HG02623 (cell line): ENCODE results near the gene BORCS8.
"Not testable (repeated sequence)": the region's sequence is repeated elsewhere in the genome, so short reads cannot be mapped to it uniquely, and the experiment has no call there.

Source experiments
- ATAC-seq: cut with Tn5 transposase; IDR thresholded peaks from one replicate; pipeline ENCODE4 v1.9.1; 2021; ENCODE audit warnings: moderate library complexity; ENCODE audit not compliant: unreplicated experiment

The BORCS8 gene

GRCh38 chr19:19192078-19192882, at the start of gene BORCS8, which contains the start of gene RFXANK:
TSS of gene BORCS8 (minus strand) at chr19:19192152. CDS start at chr19:19192117, 35 bp downstream.
TSS of gene RFXANK (plus strand) at chr19:19192258. CDS start at chr19:19193947, 1,689 bp downstream.
- ATAC-seq, result peak; percentile 83

GRCh38 chr19:19240476-19240875, 48.5 kb upstream of the BORCS8 start:
- ATAC-seq, result no peak

- ATAC-seq, result no peak
These were observed 47.7 kb upstream of the BORCS8 start for GRCh38 chr19:19239675-19240074.

- no peak for ATAC-seq
These were observed 46.4 kb upstream of the BORCS8 start for GRCh38 chr19:19238126-19238894.

GRCh38 chr19:19236173-19236572, 44.2 kb upstream of the BORCS8 start:
- ATAC-seq, result no peak

- no peak for ATAC-seq
These were observed 42.4 kb upstream of the BORCS8 start for GRCh38 chr19:19234220-19234816.

- no peak for ATAC-seq
These were observed 40.3 kb upstream of the BORCS8 start for GRCh38 chr19:19232261-19232721.

GRCh38 chr19:19230999-19231398, 39.0 kb upstream of the BORCS8 start:
- no peak for ATAC-seq

GRCh38 chr19:19229701-19230100, 37.7 kb upstream of the BORCS8 start:
- ATAC-seq, result no peak

GRCh38 chr19:19227217-19227616, 35.3 kb upstream of the BORCS8 start:
- ATAC-seq, result no peak

GRCh38 chr19:19226663-19227062, 34.7 kb upstream of the BORCS8 start:
- ATAC-seq, result no peak

GRCh38 chr19:19226204-19226603, 34.3 kb upstream of the BORCS8 start:
- ATAC-seq, result no peak

- no peak for ATAC-seq
These were observed 33.0 kb upstream of the BORCS8 start for GRCh38 chr19:19224852-19225494.

- no peak for ATAC-seq
These were observed 32.3 kb upstream of the BORCS8 start for GRCh38 chr19:19224150-19224851.

- no peak for ATAC-seq
These were observed 31.7 kb upstream of the BORCS8 start for GRCh38 chr19:19223636-19224035.

- no peak for ATAC-seq
These were observed 31.1 kb upstream of the BORCS8 start for GRCh38 chr19:19223060-19223459.

- not testable (repeated sequence) for ATAC-seq
These were observed 29.0 kb upstream of the BORCS8 start for GRCh38 chr19:19221000-19221399.

- ATAC-seq, result no peak
These were observed 27.0 kb upstream of the BORCS8 start for GRCh38 chr19:19218911-19219310.

GRCh38 chr19:19217099-19217498, 25.1 kb upstream of the BORCS8 start:
- ATAC-seq, result no peak

- no peak for ATAC-seq
These were observed 23.8 kb upstream of the BORCS8 start for GRCh38 chr19:19215792-19216191.
